Fibroblast of skin of scalp (primary cell): ENCODE results near the gene NUDT3.
A peak's percentile ranks its signal among the peaks of the same experiment; 100 is the strongest.
"Not testable (repeated sequence)": the region's sequence is repeated elsewhere in the genome, so short reads cannot be mapped to it uniquely, and the experiment has no call there.

Source experiments
- DNase-seq: peaks from one replicate; pipeline ENCODE4 v3.0.0-alpha.2; 2013

NUDT3 gene

GRCh38 chr6:34248727-34249468 lies 143.6 kb downstream of the NUDT3 start, which contains the start of gene SMIM29:
TSS of gene SMIM29 (minus strand) at chr6:34249006. CDS start at chr6:34247791, 1,215 bp downstream.
- DNase-seq: peak; percentile 94

- peak; percentile 23 for DNase-seq
These were observed 144.2 kb downstream of the NUDT3 start for GRCh38 chr6:34248198-34248726.

- no peak for DNase-seq
These were observed 144.8 kb downstream of the NUDT3 start for GRCh38 chr6:34247481-34248197.

GRCh38 chr6:34246563-34247391 lies 145.7 kb downstream of the NUDT3 start:
- peak; percentile 28 for DNase-seq

GRCh38 chr6:34246249-34246562 lies 146.3 kb downstream of the NUDT3 start:
- no peak for DNase-seq

GRCh38 chr6:34245761-34246140 lies 146.7 kb downstream of the NUDT3 start:
- DNase-seq: not testable (repeated sequence)

GRCh38 chr6:34245032-34245760 lies 147.3 kb downstream of the NUDT3 start:
- DNase-seq: not testable (repeated sequence)

GRCh38 chr6:34243901-34244884 lies 148.3 kb downstream of the NUDT3 start:
- peak; percentile 90 for DNase-seq

GRCh38 chr6:34243131-34243771 lies 149.2 kb downstream of the NUDT3 start:
- peak; percentile 19 for DNase-seq

- DNase-seq: no peak
These were observed 150.0 kb downstream of the NUDT3 start for GRCh38 chr6:34242252-34243130.

- DNase-seq: no peak
These were observed 150.9 kb downstream of the NUDT3 start for GRCh38 chr6:34241351-34242215.

GRCh38 chr6:34240329-34241248 lies 151.9 kb downstream of the NUDT3 start:
- DNase-seq: no peak

- DNase-seq: no peak
These were observed 152.6 kb downstream of the NUDT3 start for GRCh38 chr6:34239893-34240292.

GRCh38 chr6:34239500-34239825 lies 153.0 kb downstream of the NUDT3 start:
- DNase-seq: no peak

GRCh38 chr6:34238585-34239499 lies 153.6 kb downstream of the NUDT3 start:
- no peak for DNase-seq
